ENCODE results near the gene E2F7.
"Not testable (repeated sequence)": the region's sequence is repeated elsewhere in the genome, so short reads cannot be mapped to it uniquely, and the experiment has no call there.

Gene E2F7

GRCh38 chr12:77102123-77102522 is 36.8 kb upstream of the E2F7 start:
- no peak for TF ChIP-seq CTCF (IDR thresholded peaks at IDR 0.05; ENCODE audit: low read depth, low read length)
- no peak for DNase-seq (ENCODE audit: extremely low read depth, low read depth)

- no peak for TF ChIP-seq CTCF (IDR thresholded peaks at IDR 0.05; ENCODE audit: low read depth, low read length)
- DNase-seq (ENCODE audit: extremely low read depth, low read depth) = no peak
Observed at GRCh38 chr12:77099799-77100198, 34.4 kb upstream of the E2F7 start.

GRCh38 chr12:77097846-77098245 is 32.5 kb upstream of the E2F7 start:
- DNase-seq (ENCODE audit: extremely low read depth, low read depth) = no peak
- no peak for TF ChIP-seq CTCF (IDR thresholded peaks at IDR 0.05; ENCODE audit: low read depth, low read length)

- not testable (repeated sequence) for DNase-seq (ENCODE audit: extremely low read depth, low read depth)
Observed at GRCh38 chr12:77092227-77092626, 26.9 kb upstream of the E2F7 start.

GRCh38 chr12:77089686-77090220 is 24.4 kb upstream of the E2F7 start:
- DNase-seq (ENCODE audit: extremely low read depth, low read depth) = no peak
- TF ChIP-seq CTCF (IDR thresholded peaks at IDR 0.05; ENCODE audit: low read depth, low read length) = no peak

GRCh38 chr12:77087427-77087826 is 22.1 kb upstream of the E2F7 start:
- no peak for DNase-seq (ENCODE audit: extremely low read depth, low read depth)

GRCh38 chr12:77082021-77082420 is 16.7 kb upstream of the E2F7 start:
- no peak for TF ChIP-seq CTCF (IDR thresholded peaks at IDR 0.05; ENCODE audit: low read depth, low read length)
- DNase-seq (ENCODE audit: extremely low read depth, low read depth) = no peak

More at GRCh38 chr12:77087427-77087826, 22.1 kb upstream of the E2F7 start:
- no peak for TF ChIP-seq CTCF (IDR thresholded peaks at IDR 0.05; ENCODE audit: low read depth, low read length)

GRCh38 chr12:77079631-77080030 is 14.3 kb upstream of the E2F7 start:
- no peak for DNase-seq (ENCODE audit: extremely low read depth, low read depth)
- no peak for TF ChIP-seq CTCF (IDR thresholded peaks at IDR 0.05; ENCODE audit: low read depth, low read length)

Data from AG09319 (cell line).